WTC11 (cell line): ENCODE data around the gene SLC13A2.

Source experiments
- CTCF ChIP-seq: fragments of 200-600 bp; IDR thresholded peaks from 2 replicates; pipeline ENCODE4 v1.8.0; 2022; ENCODE audit warnings: antibody characterized with exemption
- FOXP1 ChIP-seq: sonication (generic); formaldehyde crosslinking; IDR thresholded peaks from 2 replicates; pipeline ENCODE4 v1.8.0; 2022; ENCODE audit warnings: missing genetic modification reagents, mild to moderate bottlenecking, moderate library complexity, borderline replicate concordance
- IRF1 ChIP-seq: sonication (generic); formaldehyde crosslinking; IDR thresholded peaks from 2 replicates; pipeline ENCODE4 v1.8.0; 2023; ENCODE audit warnings: missing genetic modification reagents
- JUN ChIP-seq: sonication (generic); formaldehyde crosslinking; IDR thresholded peaks from 2 replicates; pipeline ENCODE4 v1.8.0; 2023; ENCODE audit warnings: mild to moderate bottlenecking, missing genetic modification reagents
- MAX ChIP-seq: sonication (generic); formaldehyde crosslinking; IDR thresholded peaks from 2 replicates; pipeline ENCODE4 v1.8.0; 2022; ENCODE audit warnings: mild to moderate bottlenecking, missing genetic modification reagents
- NFYB ChIP-seq: sonication (generic); formaldehyde crosslinking; conservative IDR thresholded peaks from 2 replicates; pipeline ENCODE4 v1.8.0; 2022; ENCODE audit warnings: low read depth, missing genetic modification reagents
- PRRX2 ChIP-seq: fragments of 250-450 bp; sonication (Bioruptor Pico); IDR thresholded peaks from 2 replicates; pipeline ENCODE4 v1.8.0; 2021; ENCODE audit warnings: mild to moderate bottlenecking
- TF ChIP-seq, protein P1 (sequence below): sonication (generic); formaldehyde crosslinking; IDR thresholded peaks from 2 replicates; pipeline ENCODE4 v1.8.1; 2022; ENCODE audit warnings: low read depth, mild to moderate bottlenecking, moderate library complexity, missing genetic modification reagents, borderline replicate concordance
- TF ChIP-seq, protein P2 (sequence below): sonication (generic); formaldehyde crosslinking; IDR thresholded peaks from 2 replicates; pipeline ENCODE4 v1.8.0; 2022; ENCODE audit warnings: mild to moderate bottlenecking, missing genetic modification reagents

DNA sequence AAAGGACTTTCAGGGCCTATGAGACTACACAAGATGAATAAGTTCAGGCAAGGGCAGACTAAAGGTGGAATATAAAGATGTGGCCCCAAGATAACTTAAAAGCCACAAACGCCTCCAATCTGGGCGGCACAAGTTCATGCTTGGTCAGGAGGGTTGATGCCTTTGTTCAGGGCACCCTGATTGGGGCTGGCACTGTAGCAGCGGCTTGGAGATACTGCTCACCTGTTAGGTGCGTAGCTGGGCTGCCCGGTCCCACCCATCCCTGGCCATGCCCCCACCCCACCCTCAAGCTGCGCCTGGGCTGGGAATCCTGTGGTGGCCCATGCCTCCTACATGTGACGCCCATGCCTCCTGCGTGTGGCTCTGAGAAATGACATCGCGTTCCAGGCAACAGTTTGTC is 12.5 kb upstream of the SLC13A2 start:
- TF ChIP-seq JUN (no peak), CTCF (no peak), PRRX2 (CRISPR knock-in tag) (no peak), IRF1 (no peak), FOXP1 (CRISPR knock-in tag) (no peak), NFYB (CRISPR knock-in tag) (no peak), MAX (no peak)
- TF ChIP-seq, protein P1, sequence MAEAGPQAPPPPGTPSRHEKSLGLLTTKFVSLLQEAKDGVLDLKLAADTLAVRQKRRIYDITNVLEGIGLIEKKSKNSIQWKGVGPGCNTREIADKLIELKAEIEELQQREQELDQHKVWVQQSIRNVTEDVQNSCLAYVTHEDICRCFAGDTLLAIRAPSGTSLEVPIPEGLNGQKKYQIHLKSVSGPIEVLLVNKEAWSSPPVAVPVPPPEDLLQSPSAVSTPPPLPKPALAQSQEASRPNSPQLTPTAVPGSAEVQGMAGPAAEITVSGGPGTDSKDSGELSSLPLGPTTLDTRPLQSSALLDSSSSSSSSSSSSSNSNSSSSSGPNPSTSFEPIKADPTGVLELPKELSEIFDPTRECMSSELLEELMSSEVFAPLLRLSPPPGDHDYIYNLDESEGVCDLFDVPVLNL (CRISPR knock-in tag), result no peak
- TF ChIP-seq, protein P2, sequence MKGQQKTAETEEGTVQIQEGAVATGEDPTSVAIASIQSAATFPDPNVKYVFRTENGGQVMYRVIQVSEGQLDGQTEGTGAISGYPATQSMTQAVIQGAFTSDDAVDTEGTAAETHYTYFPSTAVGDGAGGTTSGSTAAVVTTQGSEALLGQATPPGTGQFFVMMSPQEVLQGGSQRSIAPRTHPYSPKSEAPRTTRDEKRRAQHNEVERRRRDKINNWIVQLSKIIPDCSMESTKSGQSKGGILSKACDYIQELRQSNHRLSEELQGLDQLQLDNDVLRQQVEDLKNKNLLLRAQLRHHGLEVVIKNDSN (CRISPR knock-in tag), result no peak
